ENCODE data around the gene MAGIX.

MAGIX gene

GRCh38 chrX:49209434-49210251 is 47.1 kb downstream of the MAGIX start:
- DNase-seq = peak; percentile 57

- no peak for DNase-seq
Observed at GRCh38 chrX:49210406-49210805, 47.8 kb downstream of the MAGIX start.

GRCh38 chrX:49211074-49211473 is 48.5 kb downstream of the MAGIX start:
- no peak for DNase-seq

- no peak for DNase-seq
Observed at GRCh38 chrX:49212209-49212608, 49.7 kb downstream of the MAGIX start.

- no peak for DNase-seq
Observed at GRCh38 chrX:49212861-49213260, 50.3 kb downstream of the MAGIX start.

GRCh38 chrX:49214416-49214815 is 51.9 kb downstream of the MAGIX start:
- DNase-seq = no peak

GRCh38 chrX:49214996-49215526 is 52.5 kb downstream of the MAGIX start:
- no peak for DNase-seq
